Adrenal gland (tissue), 12 donors: Measurements from ENCODE around the gene ABCC5. TPM values are rescaled to one million over a fixed set of nuclear protein-coding genes. Genes with fewer than 3 reads are reported as not detected.

ENCODE experiments used
- DNase-seq, 7 donors: peaks; one replicate each; pipeline ENCODE4 v3.0.0-alpha.2; 2019 to 2020
- H3K27ac ChIP-seq, 5 donors: fragments of 200-600 bp; sonication (generic) in 4 of 5; 1 replicate in 3 of 5; 2 replicates in 2 of 5; pipeline versions ENCODE4 v1.5.1 to v1.8.0; 2016 to 2020; ENCODE audit warnings: mild to moderate bottlenecking in 1 of 5
- H3K27me3 ChIP-seq: fragments of 200-600 bp; 2 replicates; pipeline ENCODE4 v1.8.0; 2021
- H3K36me3 ChIP-seq, 2 donors: fragments of 200-600 bp; replicated peaks in 1 of 2; 1 replicate in 1 of 2; 2 replicates in 1 of 2; pipeline versions ENCODE4 v1.5.1 to v1.8.0; 2018 to 2022
- H3K4me1 ChIP-seq, 2 donors: fragments of 200-600 bp; replicated peaks in 1 of 2; 1 replicate in 1 of 2; 2 replicates in 1 of 2; pipeline versions ENCODE4 v1.5.1 to v1.8.0; 2018 to 2021
- H3K4me3 ChIP-seq, 4 donors: fragments of 200-600 bp; sonication (generic) in 3 of 4; one replicate each; pipeline ENCODE4 v1.5.1; 2016 to 2018
- H3K9me3 ChIP-seq, 3 donors: fragments of 200-600 bp; sonication (generic) in 1 of 3; replicated peaks in 1 of 3; 1 replicate in 2 of 3; 2 replicates in 1 of 3; pipeline versions ENCODE4 v1.5.1 to v1.8.0; 2016 to 2021
- CTCF ChIP-seq, 6 experiments: fragments of 450-650 bp in 4 of 6; fragments of 200-600 bp in 2 of 6; sonication (generic) in 1 of 6; IDR thresholded peaks; 1 replicate in 5 of 6; 2 replicates in 1 of 6; pipeline versions ENCODE4 v1.5.1 to v1.8.0; 2016 to 2021; ENCODE audit warnings: antibody characterized with exemption in 6 of 6, mild to moderate bottlenecking in 2 of 6, moderate library complexity in 1 of 6
- POLR2A ChIP-seq, 2 donors: fragments of 450-650 bp; IDR thresholded peaks; one replicate each; pipeline ENCODE4 v1.6.1; 2017; ENCODE audit warnings: antibody characterized with exemption in 2 of 2, mild to moderate bottlenecking in 2 of 2, moderate library complexity in 1 of 2
- WGBS, 4 donors: extraction: QIAGEN DNeasy Blood & Tissue Kit in 2 of 4; methylation state at CpG; one replicate each; pipeline versions ENCODE4 v1.1.5 to v1.1.7; 2013 to 2017; 5-methylcytosine and 5-hydroxymethylcytosine counted together
- intact Hi-C, 2 donors: fragments of 100-400 bp; cut with DNase I; formaldehyde crosslinking; loops; one replicate each; pipeline versions ENCODE4 v1.14.1 to v1.15.0; 2022 to 2023
- polyA plus RNA-seq, 3 donors: library from polyadenylated mRNA; stranded (reverse); fragments of 200-250 nt in 2 of 3; fragments of 350-450 nt in 1 of 3; fragmentation: Illumina TruSeq in 1 of 3; extraction: RNeasy Lipid Tissue Mini Kit (QIAGEN cat#74804) in 1 of 3; gene quantifications; one replicate each; pipeline ENCODE4 v1.2.3, GENCODE V29; 2013 to 2014
- total RNA-seq, 9 donors: library from RNA; depleted of rRNA in 4 of 9; stranded (reverse); fragments of >200 nt in 4 of 9; fragments of 120-200 nt in 1 of 9; fragmentation: NEBNext Ultra II Directional in 1 of 9; extraction: Animal tissue kit (Norgen Biotek cat#: 25700) in 1 of 9; gene quantifications; one replicate each; pipeline versions ENCODE4 v1.1.0 to v1.2.4, GENCODE V29; 2013 to 2023
- donor health status: healthy with polysubstance abuse.
- donor health status: Bipolar disorder and iron deficiency.
- donor health status: DM: yes; HTN: yes; CAD: no.
- donor health status: DM: no; HTN: no; CAD: no.
- donor health status: DM: no; HTN: no; CAD: no.
- donor health status: DM: yes; HTN: yes; CAD: no.

ABCC5 gene
- total and polyA plus RNA-seq, 12 donors = 11.4 to 53.9 (median 25.0) TPM

- intact Hi-C loops = no loop called here
- TF ChIP-seq POLR2A (IDR thresholded peaks at IDR 0.05) (no peak), CTCF (IDR thresholded peaks at IDR 0.05) (no peak)
- 94 to 98% (median 97%) methylated on average over 6 of the region's 6 CpGs for WGBS, 4 donors
- H3K4me3 ChIP-seq = no peak overlapping the region
- H3K27me3 ChIP-seq = no peaks in the 10 kb centered on the region
- H3K27ac ChIP-seq = no peak overlapping the region
- no peak for DNase-seq
- H3K9me3 ChIP-seq = no peaks in the 10 kb centered on the region
- H3K36me3 ChIP-seq = peaks cover 0 to 68% of the 10 kb centered on the region in 2 donors
- no peaks in the 10 kb centered on the region for H3K4me1 ChIP-seq
Measured at GRCh38 chr3:183943739-183944138, 73.9 kb downstream of the ABCC5 start.

- Histone ChIP-seq H3K9me3 (no peaks in the 10 kb centered on the region), H3K27me3 (no peaks in the 10 kb centered on the region), H3K4me1 (no peaks in the 10 kb centered on the region), H3K4me3 (no peak overlapping the region), H3K36me3 (peaks cover 0 to 70% of the 10 kb centered on the region in 2 donors), H3K27ac (no peak overlapping the region)
- intact Hi-C loops = no loop called here
- 61 to 81% (median 73%) methylated on average over 2 of the region's 2 CpGs for WGBS, 4 donors
- no peak for TF ChIP-seq CTCF (IDR thresholded peaks at IDR 0.05)
- TF ChIP-seq POLR2A (IDR thresholded peaks at IDR 0.05) = no peak
- no peak for DNase-seq
Measured at GRCh38 chr3:183941216-183941615, 76.5 kb downstream of the ABCC5 start.

- TF ChIP-seq CTCF (IDR thresholded peaks at IDR 0.05) = no peak
- no peak for TF ChIP-seq POLR2A (IDR thresholded peaks at IDR 0.05)
- H3K27me3 ChIP-seq = no peaks in the 10 kb centered on the region
- H3K36me3 ChIP-seq = peaks cover 0 to 64% of the 10 kb centered on the region in 2 donors
- no peaks in the 10 kb centered on the region for H3K9me3 ChIP-seq
- intact Hi-C loops = no loop called here
- WGBS, 4 donors = 85 to 94% (median 87%) methylated on average over 7 to 10 of the region's 10 CpGs
- no peaks in the 10 kb centered on the region for H3K4me1 ChIP-seq
- no peak overlapping the region for H3K27ac ChIP-seq
- H3K4me3 ChIP-seq = no peak overlapping the region
- no peak for DNase-seq
Measured at GRCh38 chr3:183937601-183938286, 79.9 kb downstream of the ABCC5 start.

- H3K9me3 ChIP-seq = no peaks in the 10 kb centered on the region
- H3K4me1 ChIP-seq = no peaks in the 10 kb centered on the region
- H3K36me3 ChIP-seq = peaks cover 0 to 49% of the 10 kb centered on the region in 2 donors
- 83 to 87% (median 86%) methylated on average over 3 of the region's 3 CpGs for WGBS, 4 donors
- TF ChIP-seq CTCF (IDR thresholded peaks at IDR 0.05) = no peak
- no peak for TF ChIP-seq POLR2A (IDR thresholded peaks at IDR 0.05)
- intact Hi-C loops = no loop called here
- H3K4me3 ChIP-seq = no peak overlapping the region
- DNase-seq = no peak
- H3K27me3 ChIP-seq = no peaks in the 10 kb centered on the region
- no peak overlapping the region for H3K27ac ChIP-seq
Measured at GRCh38 chr3:183933160-183933559, 84.5 kb downstream of the ABCC5 start.
